Left ventricle myocardium inferior (tissue), 1 donor: ENCODE data around the gene PDIA6. TPM values are rescaled to one million over a fixed set of nuclear protein-coding genes. Genes with fewer than 3 reads are reported as not detected.
A peak's percentile ranks its signal among the peaks of the same experiment; 100 is the strongest.

ENCODE experiments used
- DNase-seq: peaks from one replicate; pipeline ENCODE4 v3.0.0-alpha.2; 2020
- H3K27ac ChIP-seq: fragments of 200-600 bp; replicated peaks from 2 replicates; pipeline ENCODE4 v1.8.0; 2021
- H3K27me3 ChIP-seq: fragments of 200-600 bp; 2 replicates; pipeline ENCODE4 v1.8.0; 2021; ENCODE audit warnings: low read depth
- H3K36me3 ChIP-seq: fragments of 200-600 bp; 2 replicates; pipeline ENCODE4 v1.8.0; 2021
- H3K4me1 ChIP-seq: fragments of 200-600 bp; 2 replicates; pipeline ENCODE4 v1.8.0; 2021
- H3K4me3 ChIP-seq: fragments of 200-600 bp; 2 replicates; pipeline ENCODE4 v1.8.0; 2021; ENCODE audit warnings: mild to moderate bottlenecking, moderate library complexity
- H3K9me3 ChIP-seq: fragments of 200-600 bp; replicated peaks from 2 replicates; pipeline ENCODE4 v1.8.0; 2021
- CTCF ChIP-seq: fragments of 200-600 bp; IDR thresholded peaks from 2 replicates; pipeline ENCODE4 v1.8.0; 2021; ENCODE audit warnings: antibody characterized with exemption, mild to moderate bottlenecking, borderline replicate concordance
- intact Hi-C: fragments of 100-400 bp; cut with micrococcal nuclease; formaldehyde crosslinking; loops from one replicate; pipeline ENCODE4 v1.11.0; 2022
- total RNA-seq: library from RNA; stranded (reverse); fragmentation: NEBNext Ultra II Directional; extraction: Animal tissue kit (Norgen Biotek cat#: 25700); gene quantifications from one replicate; pipeline ENCODE4 v1.2.1, GENCODE V29; 2021
- donor health status: DM: no; HTN: yes; CAD: no; lungs with severe emphysema.

The PDIA6 gene
- total RNA-seq, 1 donor from 2014 or later, result 107 TPM

- intact Hi-C loops, result loop anchor here (10.0 kb wide), 1 partner anchor 86 kb away; no protein-coding TSS in a partner anchor
- DNase-seq, result no peak
- H3K27ac ChIP-seq, result no peak overlapping the region
- no peaks in the 10 kb centered on the region for H3K36me3 ChIP-seq
- TF ChIP-seq CTCF, result no peak
- H3K9me3 ChIP-seq, result peaks cover 33% of the 10 kb centered on the region
- H3K27me3 ChIP-seq, result peaks cover 13% of the 10 kb centered on the region
- H3K4me3 ChIP-seq, result no peak overlapping the region
- no peaks in the 10 kb centered on the region for H3K4me1 ChIP-seq
These were observed 26.1 kb upstream of the PDIA6 start for GRCh38 chr2:10838734-10839133.

GRCh38 chr2:10837298-10838266 lies 25.0 kb upstream of the PDIA6 start:
- no peak for TF ChIP-seq CTCF
- no peak for DNase-seq
- Histone ChIP-seq H3K27ac (no peak overlapping the region), H3K9me3 (peaks cover 27% of the 10 kb centered on the region), H3K4me1 (peaks cover 1% of the 10 kb centered on the region), H3K4me3 (no peak overlapping the region), H3K27me3 (peaks cover 24% of the 10 kb centered on the region), H3K36me3 (no peaks in the 10 kb centered on the region)
- intact Hi-C loops, result loop anchor here (10.0 kb wide), 1 partner anchor 87 kb away; no protein-coding TSS in a partner anchor

GRCh38 chr2:10835052-10835970 lies 22.7 kb upstream of the PDIA6 start:
- H3K27me3 ChIP-seq, result peaks cover 47% of the 10 kb centered on the region
- TF ChIP-seq CTCF, result peak; percentile 83
- H3K9me3 ChIP-seq, result peaks cover 5% of the 10 kb centered on the region
- intact Hi-C loops, result loop anchor here (10.0 kb wide), 1 partner anchor 89 kb away; no protein-coding TSS in a partner anchor
- H3K36me3 ChIP-seq, result no peaks in the 10 kb centered on the region
- DNase-seq, result peak; percentile 74
- H3K4me1 ChIP-seq, result peaks cover 7% of the 10 kb centered on the region
- H3K4me3 ChIP-seq, result no peak overlapping the region
- no peak overlapping the region for H3K27ac ChIP-seq

GRCh38 chr2:10834068-10834655 lies 21.6 kb upstream of the PDIA6 start:
- H3K27me3 ChIP-seq, result peaks cover 58% of the 10 kb centered on the region
- intact Hi-C loops, result loop anchor here (5.0 to 10.0 kb wide), 2 partner anchors 91 to 288 kb away; no protein-coding TSS in a partner anchor
- H3K27ac ChIP-seq, result no peak overlapping the region
- no peak for DNase-seq
- H3K9me3 ChIP-seq, result no peaks in the 10 kb centered on the region
- H3K4me3 ChIP-seq, result no peak overlapping the region
- H3K36me3 ChIP-seq, result no peaks in the 10 kb centered on the region
- peaks cover 7% of the 10 kb centered on the region for H3K4me1 ChIP-seq
- no peak for TF ChIP-seq CTCF

- Histone ChIP-seq H3K27ac (no peak overlapping the region), H3K4me3 (no peak overlapping the region), H3K27me3 (peaks cover 66% of the 10 kb centered on the region), H3K4me1 (peaks cover 7% of the 10 kb centered on the region), H3K36me3 (no peaks in the 10 kb centered on the region), H3K9me3 (no peaks in the 10 kb centered on the region)
- TF ChIP-seq CTCF, result no peak
- DNase-seq, result no peak
- intact Hi-C loops, result loop anchor here (5.0 to 10.0 kb wide), 2 partner anchors 92 to 289 kb away; no protein-coding TSS in a partner anchor
These were observed 20.4 kb upstream of the PDIA6 start for GRCh38 chr2:10833021-10833420.
